ENCODE data around the gene ACP7.
A peak's percentile ranks its signal among the peaks of the same experiment; 100 is the strongest.
"Not testable (repeated sequence)": the region's sequence is repeated elsewhere in the genome, so short reads cannot be mapped to it uniquely, and the experiment has no call there.

Gene ACP7

DNA sequence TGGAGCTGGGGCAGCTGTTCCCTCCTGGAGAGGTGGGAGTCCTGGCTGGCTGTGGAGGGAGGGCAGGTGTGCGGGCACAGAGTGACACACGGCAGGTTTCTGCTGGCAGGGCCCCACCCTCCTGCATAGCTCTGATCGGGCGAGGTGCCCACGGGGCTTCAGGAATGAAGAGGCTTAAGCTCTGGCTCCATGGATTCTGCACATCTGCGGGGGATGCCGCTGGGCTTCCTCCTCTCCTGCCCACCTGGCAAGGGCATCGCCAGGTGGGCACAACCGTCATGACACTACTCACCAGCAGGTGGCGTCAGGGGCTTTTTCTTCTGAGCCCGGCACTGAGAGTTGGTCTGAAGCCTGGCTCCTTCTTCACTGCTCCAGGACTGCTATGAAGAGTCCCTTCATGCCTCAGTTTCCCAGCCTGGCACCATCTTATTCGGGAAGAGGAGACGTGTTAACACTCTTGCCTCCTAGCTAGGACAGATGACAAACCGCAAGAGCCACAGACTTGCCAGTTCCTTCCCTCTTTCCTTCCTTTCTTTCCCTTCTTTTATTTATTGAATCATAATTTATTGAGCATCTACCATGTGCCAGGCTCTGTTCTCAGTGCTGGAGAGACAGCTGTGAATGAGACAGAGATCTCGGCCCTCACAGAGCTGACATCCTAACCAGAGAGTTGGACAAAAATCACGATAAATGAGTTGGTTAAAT, 26.2 kb downstream of the ACP7 start:
- DNase-seq = peak; percentile 70

DNA sequence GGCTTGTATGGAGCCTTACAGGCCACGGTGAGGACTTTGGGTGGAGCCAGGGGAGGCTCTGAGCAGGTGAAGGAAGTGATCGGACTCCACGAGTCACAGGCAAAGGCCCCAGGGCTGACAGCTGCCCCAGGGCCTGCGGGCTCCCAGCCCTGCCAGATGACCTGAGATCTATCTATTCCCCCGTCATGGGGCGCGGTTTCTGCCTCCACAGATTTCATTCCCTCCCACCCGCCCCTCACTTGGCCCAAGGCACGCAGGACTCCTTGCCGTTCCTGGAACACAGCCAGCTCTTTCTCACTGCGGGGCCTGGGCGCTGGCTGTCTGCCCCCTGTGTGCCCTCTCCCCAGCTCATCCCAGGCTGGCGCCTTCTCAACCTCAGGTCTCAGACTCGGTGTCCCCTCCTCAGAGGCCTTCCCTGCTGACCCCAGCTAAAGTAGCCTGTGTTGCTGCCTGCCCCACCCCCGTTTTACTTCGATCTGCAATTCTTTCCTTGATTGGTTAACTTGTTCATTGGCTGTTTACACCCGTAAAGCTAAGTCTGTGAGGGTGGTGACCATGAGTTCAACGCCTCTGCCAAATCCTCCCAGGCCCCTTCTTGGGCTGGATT, 27.5 kb downstream of the ACP7 start:
- no peak for DNase-seq

DNA sequence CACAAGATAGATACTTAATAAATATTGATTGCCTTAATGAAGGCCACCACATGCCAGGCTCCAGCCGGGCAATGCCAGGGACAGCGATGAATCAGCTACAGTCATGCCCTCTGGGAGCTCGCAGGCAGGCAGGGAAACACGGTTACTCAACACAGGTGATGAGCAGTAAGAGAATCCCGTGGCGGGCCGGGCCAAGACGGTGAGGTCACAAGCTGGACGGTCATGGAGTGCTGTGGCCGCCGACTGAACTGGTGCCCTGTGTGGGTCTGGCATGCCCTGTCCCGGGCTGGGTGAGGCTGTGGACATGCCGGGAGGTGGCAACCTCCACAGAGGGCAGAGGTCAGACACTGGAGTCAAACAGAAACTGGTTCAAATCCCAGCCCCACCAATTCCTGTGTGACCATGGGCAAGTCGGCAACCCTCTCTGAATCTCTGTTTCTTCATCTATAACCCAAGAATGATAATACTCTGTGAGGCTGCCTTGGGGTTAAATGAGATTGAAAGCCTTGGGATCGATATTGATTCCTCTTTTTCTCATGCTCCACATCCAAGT, 28.2 kb downstream of the ACP7 start:
- DNase-seq = no peak

DNA sequence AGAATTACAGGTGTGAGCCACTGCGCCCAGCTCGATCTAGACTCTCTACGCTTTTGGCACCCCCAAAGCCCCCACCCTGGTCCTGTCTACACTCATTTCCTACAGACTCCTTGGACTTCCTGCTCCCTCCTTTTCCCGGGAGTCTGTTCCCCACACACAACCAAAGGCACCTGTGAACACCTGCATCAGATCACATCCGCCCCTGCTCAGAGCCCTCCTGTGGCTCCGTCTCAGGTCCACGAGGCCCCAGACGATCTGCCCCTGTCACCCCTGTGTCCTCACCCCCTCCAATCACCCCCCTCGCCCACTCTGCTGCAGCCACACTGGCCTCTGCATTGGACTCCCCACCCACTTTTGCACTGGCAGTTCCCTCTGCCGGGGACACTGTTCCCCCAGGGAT, 29.0 kb downstream of the ACP7 start:
- DNase-seq = no peak

DNA sequence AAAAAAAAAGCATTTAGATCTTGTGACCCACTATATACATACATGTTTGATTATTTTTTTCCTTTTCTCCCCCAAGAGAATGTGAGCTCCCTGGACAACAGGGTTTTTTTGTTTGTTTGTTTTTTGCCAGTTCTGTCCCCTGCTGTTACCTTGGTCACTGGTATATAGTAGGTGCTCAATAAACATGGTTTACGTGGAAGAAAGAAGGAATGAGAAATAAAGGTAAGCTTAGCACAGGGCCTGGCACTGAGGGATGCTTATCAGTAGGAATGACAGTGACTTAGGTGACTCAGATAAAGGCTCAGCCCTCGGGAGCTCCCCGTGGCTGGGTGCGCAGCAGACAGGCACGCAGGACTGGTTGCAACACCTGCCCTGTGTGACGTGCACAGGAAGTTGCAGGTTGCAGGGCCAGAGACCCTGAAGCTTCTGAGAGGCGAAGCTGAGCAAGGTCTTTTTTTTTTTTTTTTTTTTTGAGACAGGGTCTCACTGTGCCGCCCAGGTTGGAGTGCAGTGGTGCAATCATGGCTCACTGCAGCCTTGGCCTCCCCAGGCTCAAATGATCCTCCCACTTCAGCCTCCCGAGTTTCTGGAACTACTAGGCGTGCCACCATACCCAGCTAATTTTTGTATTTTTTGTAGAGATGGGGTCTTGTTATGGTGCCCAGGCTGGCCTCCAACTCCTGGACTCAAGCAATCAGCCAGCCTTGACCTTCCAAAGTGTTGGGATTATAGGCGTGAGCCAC, 31.1 kb downstream of the ACP7 start:
- DNase-seq = no peak

DNA sequence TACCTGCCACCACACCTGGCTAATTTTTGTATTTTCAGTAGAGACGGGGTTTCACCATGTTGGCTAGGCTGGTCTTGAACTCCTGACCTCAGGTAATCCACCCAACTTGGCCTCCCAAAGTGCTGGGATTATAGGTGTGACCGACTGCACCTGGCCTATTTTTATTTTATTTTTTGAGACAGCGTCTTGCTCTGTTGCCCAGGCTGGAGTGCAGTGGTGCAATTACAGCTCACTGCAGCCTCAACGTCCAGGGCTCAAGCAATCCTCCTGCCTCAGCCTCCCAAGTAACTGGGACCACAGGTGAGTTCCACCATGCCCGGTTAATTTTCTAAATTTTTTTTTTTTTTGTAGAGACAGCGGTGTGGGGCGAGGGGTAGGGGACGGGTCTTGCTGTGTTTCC, 32.9 kb downstream of the ACP7 start:
- not testable (repeated sequence) for DNase-seq

DNA sequence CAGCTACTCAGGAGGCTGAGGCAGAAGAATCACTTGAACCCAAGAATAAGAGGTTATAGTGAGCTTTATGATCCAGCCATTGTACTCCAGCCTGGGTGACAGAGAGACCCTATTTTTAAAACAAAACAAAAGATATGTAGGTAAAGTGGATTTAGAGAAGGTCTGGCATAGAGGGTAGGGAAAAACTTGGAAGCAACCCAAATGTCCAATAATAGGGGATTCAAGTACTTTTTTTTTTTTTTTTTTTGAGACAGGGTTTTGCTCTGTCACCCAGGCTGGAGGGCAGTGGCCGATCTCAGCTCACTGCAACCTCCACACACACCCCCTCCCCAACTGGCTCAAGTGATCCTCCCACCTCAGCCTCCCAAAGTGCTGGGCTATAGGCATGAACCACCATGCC, 35.7 kb downstream of the ACP7 start:
- no peak for DNase-seq

DNA sequence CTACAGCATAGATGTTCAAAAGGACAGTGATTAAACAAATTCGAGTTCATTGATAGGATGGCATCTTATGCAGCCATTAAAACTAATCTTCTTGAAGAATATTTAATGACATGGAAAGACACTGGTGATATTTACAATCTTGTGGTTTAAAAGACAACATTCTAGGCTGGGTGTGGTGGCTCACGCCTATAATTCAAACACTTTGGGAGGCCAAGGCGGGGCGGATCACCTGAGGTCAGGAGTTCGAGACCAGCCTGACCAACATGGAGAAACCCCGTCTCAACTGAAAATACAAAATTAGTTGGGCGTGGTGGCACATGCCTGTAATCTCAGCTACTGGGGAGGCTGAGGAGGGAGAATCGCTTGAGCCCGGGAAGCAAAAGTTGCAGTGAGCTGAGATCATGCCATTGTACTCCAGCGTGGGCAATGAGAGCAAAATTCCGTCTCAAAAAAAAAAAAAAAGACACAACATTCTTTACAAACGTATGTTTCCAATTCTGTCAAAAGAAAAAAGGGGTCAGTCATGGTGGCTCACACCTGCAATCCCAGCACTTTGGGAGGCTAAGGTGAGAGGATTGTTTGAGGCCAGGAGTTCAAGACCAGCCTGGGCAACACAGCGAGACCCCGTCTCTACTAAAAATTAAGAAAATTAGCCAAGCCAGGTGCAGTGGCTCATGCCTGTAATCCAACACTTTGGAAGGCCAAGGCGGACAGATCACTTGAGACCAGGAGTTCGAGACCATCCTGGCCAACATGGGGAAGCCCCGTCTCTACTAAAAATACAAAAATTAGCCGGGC, 39.0 kb downstream of the ACP7 start:
- DNase-seq = no peak

DNA sequence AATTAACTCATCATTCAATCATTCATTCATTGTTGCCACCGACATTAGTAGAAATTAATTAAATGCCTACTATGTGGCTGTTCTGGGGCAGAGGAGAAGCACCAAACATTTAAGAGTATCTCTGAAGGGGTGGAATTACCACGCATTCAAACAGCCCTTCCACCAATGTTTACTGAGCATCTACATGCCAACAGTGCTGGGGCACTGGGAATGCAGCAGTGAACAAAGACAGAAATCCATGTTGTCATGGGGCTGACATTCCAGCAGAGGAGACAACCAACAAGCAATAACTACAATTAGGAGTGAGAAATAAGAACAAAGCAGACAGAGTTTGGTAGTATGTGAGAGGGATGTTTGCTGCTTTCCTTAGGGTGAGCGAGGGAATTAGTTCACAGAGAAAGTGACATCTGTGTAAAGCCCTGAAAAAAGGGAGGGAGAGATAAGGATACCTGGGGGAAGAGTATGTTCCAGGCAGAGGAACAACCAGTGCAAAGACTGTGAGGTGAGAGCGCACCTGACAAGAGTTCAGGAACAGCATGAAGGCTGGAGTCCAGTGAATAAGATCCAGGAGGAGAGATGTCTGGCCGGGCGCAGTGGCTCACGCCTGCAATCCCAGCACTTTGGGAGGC, 40.1 kb downstream of the ACP7 start:
- no peak for DNase-seq

DNA sequence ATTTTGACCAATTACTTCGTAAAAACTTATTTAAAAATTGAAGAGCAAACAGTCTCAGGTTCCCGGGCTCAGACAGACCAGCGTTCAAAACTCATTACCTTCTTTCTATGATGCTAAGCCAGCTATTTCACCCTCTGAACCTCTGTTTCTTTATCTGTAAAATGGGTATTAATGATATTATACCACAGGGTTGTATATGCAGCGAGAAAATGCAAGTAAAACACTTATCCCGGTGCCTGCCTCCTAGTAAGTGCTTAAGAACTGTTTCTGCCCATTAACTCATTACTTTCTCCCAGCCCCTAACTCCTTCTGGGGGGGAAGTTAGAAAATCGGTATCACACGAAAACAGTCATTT, 41.0 kb downstream of the ACP7 start:
- DNase-seq = no peak

DNA sequence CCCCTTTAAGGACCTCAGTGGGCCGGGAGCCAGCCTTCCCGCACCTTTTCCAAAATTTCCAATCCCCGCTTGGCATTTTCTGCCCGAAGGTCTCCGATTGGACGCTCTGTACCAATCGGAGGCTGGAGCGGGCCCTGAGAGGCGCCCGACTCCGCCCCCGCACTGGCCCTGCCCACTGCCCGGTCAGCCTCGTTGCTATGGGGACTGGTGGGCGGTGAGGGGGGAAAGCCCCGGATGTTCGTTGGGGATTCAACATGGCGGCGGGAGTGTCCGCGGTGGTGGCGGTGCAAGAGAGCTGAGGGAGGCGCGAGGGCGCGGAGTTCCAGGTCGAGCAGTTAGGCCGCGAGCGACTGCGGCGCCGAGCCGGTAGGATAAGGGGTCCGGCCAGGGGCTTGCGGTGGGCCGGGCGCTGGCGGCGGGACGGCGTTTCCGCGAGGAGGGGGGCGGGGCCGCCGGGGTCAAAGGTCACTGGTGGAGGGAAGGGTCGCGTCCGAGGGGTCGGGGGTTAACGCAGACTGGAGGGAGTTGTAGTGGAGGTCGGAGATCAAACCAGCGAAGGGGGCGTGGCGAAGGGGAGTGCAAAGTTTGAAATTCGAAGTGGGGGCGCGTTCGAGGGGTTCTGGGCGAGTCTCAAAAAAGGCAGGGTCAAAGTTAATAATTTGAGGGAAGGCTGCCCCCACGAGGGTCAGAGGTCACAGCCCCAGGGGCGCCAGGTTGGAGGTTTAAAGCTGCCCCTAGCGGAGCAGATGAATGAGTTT, 41.6 kb downstream of the ACP7 start, which contains the start of gene PAK4:
Gene PAK4 (plus strand): TSS at position 233 of the 758 bp plus-strand sequence. CDS start 43,768 bp downstream, outside the sequence.
- peak; percentile 99 for DNase-seq

DNA sequence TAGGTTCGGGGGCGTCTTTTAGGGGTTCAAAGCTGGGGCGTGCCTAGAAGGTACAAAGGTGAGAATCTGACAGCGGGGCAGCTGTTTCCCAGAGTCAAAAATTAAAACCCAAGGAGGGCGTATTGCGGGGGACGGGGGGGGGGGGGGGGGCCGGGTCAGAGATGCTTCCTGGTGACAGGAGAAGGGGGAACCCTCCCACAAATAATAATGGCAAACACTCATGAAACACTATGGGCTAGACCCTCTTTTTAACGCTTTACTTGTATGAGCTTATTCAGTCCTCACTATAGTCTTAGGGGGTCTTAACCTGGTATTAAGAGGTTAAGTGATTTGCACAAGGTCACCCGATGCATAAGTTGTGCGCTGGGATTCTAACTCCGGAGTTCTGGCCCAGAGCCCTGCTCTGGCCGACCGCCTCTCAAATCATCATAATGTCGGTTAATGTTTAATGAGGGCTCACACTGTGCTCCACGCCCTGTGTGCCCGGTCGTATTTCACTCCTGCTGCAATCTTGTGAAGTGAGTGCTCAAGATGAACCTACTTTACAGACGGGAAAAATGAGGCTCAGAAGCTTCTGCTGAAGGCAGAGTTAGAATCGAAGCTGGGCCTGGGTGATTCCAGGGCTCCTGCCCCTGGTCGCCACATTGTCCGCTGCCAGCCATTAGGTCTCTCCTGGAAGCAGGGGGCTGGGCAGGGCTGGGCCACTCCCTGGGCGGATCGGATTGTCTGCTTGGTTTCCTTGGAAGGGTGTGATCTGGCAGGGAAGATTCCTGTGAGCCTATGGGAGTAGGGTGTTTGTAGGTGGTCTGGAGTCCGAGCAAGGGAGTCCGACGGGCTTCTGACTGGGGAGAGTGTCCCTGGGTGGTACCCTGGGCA, 42.4 kb downstream of the ACP7 start:
- DNase-seq = peak; percentile 54

DNA sequence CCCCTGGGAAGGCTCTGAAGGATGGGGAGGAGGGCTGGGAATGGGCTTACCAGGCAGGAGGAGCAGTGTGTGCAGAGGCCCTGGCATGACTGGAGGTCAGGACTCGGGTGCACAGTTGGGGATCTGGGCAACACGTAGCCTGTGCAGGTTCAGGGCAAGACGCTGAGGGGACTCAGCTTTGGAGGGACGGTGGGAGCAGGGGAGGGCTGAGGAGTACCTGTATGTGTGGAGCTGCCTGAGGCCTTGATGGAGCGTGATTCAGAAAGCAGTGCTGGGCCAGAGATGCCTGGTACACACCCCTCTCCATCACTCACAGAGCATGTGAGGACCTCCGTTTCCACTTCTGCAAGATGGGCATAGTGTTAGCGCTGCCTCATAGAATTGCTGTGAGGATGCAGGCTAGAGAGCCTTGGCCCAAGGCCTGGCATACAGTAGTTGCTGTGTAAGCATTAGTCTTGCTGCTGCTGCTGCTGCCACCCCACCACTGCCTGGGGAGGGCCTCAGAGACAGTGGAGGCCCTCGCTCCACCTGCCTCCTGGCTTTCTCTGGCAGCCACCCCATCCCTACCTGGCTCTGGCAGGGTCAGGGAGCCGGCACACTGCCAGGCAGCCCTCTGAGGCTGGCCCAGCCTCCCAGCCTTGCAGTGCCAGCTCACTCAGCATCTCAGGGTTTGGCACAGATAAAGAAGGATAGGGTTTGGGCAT, 43.8 kb downstream of the ACP7 start:
- DNase-seq = no peak

DNA sequence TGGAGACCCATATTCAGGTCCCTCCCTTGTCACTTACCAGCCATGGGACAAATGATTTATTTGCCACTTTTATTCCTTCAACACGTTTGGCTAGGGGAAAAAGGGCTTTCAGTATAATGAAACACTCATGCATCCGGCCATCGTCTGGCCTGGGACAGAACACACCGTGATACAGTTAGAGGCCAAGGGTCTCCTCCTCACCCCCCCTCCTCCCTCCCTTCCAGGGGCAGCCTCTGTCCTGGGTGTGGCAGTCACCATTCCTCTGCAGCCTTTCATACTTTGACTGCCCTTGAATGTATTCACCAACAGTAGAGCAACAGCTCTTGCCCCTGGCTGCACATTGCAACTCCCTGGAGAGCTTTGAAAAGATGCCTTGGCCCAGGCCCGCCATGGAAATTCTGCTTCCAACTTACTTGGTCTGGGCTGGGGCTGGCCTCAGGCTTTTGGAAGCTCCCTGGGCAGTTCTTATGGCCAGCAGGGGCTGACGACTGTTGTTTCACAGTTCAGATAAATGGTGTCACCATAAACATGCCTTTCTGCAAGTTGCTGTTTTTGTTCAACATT, 44.4 kb downstream of the ACP7 start:
- no peak for DNase-seq

DNA sequence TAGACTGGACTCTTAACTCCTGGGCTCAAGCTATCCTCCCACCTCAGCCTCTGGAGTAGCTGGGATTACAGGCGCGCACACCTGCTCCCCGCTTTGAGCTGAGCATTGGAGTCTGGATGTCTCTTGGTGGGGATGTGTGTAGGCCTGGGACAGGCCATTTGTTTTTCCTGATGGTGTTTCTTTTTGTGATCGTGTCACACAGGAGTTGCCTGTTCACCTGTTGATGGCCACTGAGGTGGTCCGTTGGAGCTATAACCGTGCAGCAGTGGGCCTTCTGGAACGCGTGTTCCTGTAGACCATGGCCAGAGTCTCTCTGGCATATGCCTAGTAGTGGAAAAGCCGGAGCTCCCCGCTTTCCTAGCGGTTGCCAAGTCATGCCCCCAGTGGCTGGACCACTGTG, 44.9 kb downstream of the ACP7 start:
- no peak for DNase-seq

DNA sequence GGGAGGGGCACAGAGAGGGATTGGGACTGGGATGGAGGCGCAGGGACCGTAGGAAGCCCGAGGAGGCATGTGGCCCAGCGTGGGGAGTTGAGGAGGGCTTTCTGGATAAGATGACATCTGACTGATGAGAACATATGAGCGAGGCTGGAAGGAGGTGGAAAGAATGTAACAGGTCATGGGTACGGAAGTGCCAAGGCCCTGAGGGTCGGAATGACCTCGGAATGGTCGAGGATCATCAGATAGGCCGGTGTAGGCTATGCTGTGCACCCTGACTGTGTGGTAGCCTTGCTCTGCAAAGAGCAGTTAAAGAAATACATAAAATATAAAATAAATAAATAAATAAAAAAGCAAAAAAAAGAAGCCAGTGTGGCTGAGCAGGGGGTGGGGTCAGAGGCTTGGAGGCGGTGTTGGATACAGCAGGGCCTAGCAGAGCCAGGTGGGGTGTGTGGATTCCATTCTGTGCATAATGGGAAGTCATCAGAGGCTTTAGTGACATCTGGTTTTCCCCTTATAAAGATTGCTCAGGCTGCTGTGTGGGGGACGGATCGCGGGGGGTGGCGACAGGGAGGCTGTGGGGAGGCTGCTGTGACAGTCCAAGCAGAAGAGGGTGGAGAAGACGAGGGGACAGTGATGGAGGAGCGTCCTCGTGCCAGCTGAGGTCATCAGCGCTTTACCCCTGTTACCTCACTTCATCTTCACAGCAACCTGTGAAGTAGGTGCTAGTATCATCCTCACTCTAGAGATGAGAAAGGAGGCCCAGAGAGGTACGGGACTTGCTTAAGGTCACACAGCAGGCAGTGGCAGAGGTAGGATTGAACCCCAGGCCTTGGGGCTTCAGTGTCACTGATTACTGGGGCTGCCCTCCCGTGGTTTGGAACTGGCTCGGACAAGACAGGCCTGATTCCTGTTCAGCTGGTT, 46.4 kb downstream of the ACP7 start:
- DNase-seq = no peak

DNA sequence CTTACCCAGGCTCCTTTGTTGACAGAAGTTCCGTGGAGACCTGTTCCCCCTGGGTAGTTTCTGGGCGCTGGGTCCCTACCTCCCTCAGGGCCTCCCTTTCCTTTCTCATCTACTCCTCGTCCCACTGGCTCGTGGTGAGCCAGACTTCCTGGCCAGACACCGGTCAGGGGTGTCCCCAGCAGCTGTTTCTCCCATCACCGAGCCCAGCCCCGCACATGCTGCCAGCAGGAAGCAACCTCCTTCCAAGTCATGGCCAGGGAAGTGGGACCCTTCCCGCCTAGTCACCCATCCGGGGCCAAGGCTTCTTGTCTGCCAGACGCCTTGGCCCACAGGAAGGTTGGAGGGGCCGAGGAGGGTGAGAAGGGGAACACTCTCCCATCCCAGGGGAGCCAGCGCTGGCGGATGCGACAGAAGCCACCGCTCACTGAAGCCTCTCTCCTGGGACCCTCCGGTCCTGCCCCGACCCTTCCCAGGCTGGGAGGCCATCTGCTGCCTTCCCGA, 47.1 kb downstream of the ACP7 start:
- peak; percentile 60 for DNase-seq

DNA sequence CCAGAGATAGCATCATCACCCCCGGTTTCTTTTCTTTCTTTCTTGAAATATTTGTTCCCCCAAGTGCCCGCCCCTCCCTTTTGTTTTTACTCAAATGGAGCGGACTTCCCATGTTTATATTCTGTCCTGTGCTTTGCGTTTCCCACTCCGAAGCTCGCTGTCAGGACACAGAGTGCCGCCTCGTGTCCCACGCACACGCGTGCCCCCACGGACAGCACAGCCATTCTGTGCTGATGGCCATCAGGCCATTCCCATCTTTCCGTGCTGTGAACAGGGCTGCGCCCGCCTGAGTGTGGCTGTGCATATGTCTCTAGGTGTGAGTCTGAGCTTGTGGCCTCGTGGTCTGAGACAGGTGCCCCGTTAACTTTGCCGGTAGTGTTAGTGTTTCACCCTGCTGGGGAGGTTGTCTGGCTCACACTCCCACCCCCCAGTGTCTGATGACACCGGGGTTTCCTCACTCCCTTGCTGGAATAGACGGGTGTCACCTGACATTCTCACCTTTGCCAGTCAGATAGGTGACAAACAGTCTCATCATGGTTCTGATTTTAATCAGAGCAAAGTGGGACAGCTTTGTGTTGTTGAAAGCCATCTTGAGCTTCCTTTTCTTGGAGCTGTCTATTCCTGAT, 48.3 kb downstream of the ACP7 start:
- DNase-seq = no peak

Data from eye (tissue), 1 donor.